HT-29 (cell line): ENCODE data around the gene UTS2B. TPM values are rescaled to one million over a fixed set of nuclear protein-coding genes. Genes with fewer than 3 reads are reported as not detected.
"Not testable (repeated sequence)": the region's sequence is repeated elsewhere in the genome, so short reads cannot be mapped to it uniquely, and the experiment has no call there.

Source experiments
- DNase-seq: peaks from one replicate; pipeline ENCODE4 v3.0.0-alpha.2; 2015; ENCODE audit warnings: low spot score
- total RNA-seq: library from RNA; depleted of rRNA; stranded (reverse); fragments of >200 nt; shearing (Covaris generic); gene quantifications from 2 replicates; pipeline ENCODE4 v1.2.3, GENCODE V29; 2014

Gene UTS2B
- total RNA-seq, 1 experiment from 2014 or later, result 0.64 TPM

DNA sequence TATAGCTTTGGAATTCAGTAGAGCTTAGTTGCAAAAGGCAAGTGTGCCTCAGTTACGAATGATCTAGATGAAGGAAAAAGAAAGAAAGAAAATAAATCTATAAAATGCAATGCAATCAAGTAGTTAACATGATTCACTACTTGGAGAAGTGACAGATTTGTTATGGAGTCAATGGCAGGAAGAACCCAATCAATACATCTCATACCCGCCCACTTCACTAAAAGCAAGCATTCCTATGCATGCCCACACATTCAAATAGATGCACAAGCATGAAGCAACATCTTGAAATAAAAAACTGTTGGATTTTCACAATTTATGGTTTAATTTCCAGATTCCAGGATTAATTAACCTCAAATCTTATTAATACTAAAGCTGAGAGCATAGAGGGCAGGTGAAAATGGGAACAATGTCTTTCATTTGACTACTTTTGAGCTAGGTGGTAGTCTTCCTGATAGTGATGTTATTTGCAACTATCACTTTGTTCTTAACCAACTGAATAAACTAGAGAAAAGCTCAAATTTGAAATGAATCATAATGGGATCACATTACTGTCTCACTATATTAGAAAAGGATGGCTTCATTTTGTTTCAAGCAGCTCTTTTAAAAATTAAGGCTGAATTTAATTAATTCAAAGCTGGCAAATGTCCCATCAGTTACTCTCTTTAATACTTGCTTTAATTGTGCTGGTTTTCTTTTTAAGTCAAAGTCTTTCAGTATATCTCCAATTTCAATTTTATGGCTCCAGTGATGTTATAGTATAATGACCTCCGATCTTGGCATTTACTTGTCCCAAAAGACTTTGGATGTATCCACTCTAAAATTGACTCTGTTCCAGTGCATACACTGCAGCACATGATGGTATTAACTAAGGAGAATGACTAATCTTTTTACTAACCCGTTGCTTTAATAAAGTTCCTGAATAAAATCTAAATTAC is 47.8 kb downstream of the UTS2B start:
- DNase-seq, result peak; percentile 13

DNA sequence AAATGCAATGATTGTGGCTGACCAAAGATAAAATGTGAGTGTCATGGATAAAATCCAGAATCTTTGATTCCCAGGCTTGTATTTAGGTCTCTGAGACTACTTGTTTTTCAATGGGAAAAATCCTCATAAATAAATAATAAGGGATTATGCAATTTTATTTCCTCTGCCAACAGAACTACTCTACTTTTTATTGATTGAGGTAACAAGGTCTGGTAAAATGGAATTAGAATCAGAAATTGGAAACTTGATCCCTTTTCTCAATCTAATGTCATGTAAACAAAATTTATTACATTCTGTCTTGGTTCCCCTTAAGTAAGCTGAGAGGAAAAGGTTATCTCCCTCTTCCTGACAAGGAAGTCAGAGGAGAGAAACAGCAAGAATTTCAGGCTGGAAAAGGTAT is 49.4 kb downstream of the UTS2B start:
- DNase-seq, result no peak

DNA sequence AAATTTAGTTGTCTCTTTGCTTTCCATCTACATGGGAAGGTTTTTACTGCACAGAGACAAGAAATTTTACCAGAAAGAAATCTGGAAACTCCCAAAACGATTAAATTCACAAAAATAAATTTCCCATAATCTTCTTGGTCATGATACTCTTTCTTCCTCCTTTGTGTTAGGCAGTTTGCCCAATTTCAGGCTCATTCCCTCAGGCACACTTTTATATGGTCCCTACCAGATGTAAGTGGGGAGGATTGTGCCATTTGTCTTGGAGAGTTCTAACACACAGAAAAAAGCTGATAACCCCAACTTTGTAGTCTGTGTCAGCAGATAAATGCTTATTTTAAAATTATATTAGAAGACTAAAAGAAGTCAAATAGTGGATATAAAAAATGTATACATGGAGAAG is 50.2 kb downstream of the UTS2B start:
- DNase-seq, result no peak

DNA sequence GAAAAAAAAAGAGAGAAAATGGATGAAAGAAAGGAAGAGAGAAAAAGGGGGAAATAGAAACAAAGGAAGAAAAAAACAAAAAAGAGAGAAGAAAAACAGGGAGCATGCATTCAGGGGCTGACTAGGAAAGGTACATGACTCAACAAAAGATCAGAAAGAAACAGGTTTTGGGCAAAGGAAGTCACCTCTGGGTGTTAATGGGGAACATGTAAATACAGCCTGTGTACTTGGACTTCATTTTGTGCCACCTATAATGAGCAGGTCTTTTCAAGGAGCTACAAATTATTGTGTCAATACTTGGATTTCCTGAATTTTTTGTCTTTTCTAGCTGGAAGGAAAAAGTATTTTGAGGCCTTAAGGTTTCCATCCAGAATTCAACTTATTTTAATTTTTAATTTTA is 54.6 kb downstream of the UTS2B start:
- DNase-seq, result no peak

DNA sequence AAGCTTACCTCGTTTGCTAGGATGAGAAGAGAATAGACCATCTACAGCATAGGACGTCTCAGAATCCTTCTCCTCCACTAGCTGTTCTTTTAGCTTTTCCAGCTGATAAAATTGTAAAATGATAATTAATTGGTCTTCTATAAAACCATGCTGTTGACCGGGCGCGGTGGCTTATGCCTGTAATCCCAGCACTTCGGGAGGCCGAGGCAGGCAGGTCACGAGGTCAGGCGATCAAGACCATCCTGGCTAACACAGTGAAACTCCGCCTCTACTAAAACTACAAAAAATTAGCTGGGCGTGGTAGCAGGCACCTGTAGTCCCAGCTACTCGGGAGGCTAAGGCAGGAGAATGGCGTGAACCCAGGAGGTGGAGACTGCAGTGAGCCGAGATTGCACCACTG is 55.1 kb downstream of the UTS2B start:
- DNase-seq, result not testable (repeated sequence)

DNA sequence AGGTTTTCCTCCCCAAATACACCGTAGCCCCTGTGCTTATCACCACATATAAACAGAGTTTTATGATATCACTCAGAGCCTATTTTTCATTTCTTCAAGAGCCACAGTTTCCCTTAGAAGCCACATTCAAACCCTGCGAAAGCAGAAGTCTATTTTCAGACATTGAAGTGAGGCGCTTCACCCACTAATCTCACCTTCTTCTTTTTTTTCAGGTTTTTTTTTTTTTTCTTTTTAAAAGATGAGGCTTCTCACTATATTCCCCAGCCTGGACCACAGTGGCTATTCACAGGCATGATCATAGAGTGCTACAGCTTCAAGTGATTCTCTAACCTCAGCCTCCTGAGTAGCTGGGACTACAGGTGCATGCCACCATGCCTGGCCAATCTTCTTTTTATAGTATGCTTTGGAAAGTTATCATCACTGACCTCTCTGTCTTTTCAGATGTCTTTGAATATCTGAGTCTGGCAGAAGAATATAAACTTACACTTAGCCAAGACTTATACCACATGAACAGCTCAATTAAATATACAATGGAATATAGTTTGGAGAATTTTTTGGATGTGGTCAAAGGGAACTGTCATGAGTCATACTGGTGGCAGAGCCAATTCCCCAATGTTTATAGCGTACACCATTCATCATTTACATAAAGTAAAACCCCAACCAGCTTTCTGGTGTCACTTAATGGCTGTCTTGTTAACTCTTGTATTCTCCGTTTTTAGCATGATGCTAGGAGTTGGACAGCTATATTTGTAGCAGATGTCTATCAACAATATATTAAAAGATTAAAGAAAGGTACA is 60.8 kb downstream of the UTS2B start:
- DNase-seq, result no peak

DNA sequence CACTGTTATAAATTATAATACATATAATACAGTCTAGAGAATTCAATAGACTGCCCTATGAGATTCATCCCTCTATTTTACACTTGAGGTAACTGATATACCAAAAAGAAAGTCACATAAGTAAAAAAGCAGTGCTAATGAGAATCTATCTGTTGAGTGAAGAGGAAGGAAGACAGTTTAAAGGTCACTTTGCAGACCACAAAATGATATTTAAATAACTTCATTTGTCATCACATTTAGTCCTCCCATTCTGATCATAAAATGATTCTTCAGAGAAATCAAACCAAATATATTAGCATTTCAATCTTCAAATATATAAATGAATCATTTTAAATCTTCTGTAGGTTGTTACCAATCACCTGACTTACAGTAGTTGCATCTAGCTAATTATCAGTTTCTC is 61.6 kb downstream of the UTS2B start:
- DNase-seq, result no peak

DNA sequence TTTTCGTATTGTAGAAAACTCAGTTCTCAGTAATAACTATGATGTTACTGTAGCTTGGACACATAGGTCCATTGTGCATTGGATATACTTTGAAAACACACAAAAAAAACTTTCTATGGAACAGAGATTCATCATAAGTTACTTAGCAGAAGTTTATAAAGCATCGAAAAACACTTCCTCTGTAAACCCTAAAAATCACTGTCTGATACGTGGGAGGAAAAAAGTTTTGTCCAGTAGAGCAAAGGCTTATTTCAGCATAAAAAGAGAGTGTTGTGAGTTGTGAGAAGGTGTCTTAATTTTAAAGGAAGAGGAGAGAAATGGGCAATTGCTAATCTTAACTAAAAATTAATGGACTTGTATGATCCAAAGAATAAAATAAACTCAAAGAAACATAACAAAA is 66.5 kb downstream of the UTS2B start:
- DNase-seq, result no peak

DNA sequence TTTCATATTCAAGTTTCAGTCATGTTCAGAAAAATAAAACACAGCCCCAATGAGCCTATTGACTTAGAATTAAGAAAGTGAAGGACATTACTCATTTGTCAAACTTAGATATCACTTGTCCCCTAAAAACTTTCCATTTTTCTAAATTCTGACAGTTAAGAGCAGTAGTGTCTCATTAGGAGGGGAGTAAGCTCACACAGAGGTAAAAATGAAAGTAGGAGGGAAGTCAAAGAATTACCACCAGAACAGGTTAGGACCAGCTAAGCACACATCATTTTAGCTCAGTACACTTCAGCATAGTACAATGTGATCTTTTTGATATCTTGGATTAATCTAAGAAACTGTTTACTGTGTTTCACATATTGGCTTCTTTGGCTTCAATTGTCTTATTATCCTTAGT is 67.0 kb downstream of the UTS2B start:
- no peak for DNase-seq

DNA sequence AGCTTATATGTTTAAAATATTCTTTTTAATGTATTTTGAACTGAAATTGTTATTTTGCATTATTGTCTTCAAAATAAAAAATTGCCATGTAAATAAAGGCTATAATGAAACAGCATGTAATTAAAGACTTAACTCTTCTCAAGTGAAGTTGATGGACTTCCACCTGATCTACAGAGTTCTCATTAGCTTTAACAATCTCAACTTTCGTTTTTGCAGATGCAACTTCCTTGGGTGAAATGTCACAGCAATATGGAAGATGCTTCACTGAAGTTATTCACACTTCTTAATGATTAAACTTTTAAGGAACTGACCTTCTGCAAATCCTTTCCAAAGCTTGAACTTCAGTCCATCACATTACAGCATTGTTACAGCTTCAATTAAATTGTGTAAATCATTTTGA is 67.7 kb downstream of the UTS2B start:
- no peak for DNase-seq

DNA sequence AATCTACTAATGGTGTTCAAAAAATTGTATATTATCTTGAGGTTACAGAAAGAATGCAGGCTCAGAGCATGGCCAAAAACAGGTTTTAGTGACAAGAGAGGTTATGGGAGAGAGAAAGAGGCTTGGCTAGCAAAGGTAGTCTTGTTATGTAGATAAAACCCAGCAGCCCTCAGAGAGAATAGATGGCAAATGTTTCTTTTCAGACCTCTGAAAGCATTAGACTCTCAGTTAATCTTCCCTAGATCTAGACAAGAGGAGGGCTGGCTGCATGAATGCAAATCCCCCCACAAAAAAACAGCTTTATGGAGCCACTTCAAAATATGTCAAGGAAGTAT is 69.1 kb downstream of the UTS2B start:
- DNase-seq, result no peak

DNA sequence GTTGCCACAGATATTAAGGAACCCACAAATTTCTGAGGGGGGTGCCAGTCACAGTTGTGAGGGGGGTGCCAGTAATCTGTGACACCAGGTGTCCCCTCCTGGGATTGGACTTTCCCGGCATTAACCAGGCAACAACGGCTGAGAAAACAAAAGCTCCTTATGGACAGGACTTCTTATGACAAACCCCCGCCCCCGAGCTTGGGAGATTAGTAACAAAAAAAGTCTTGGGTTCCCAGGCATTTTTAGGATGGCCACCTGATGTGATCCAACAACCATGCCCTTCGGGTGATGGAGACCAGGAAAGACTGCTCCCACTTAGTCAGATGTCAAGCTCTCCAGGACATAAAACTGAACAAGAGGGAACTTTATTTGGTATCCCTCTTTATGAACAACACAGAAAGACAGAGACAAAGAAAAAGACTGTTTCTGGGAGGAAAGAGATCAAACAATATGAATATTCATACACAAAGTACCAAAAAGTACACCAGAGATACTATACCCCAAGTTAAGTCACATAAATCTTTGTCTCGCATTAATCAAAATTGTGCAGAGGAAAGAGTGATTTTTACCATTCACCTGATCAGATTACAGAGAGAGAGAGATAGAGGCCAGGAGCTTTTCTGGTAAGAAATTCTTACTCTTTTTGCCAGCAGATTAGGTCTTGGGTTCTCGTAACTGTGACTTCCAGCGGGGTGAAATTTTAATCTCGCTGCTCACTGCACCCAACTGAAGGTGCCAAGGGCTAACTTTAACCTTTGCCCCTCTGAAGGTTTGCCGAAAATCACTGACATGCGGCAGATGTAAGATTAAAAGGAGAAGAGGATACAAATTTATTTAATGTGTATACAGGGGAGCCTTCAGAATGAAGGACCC is 69.7 kb downstream of the UTS2B start:
- DNase-seq, result no peak

DNA sequence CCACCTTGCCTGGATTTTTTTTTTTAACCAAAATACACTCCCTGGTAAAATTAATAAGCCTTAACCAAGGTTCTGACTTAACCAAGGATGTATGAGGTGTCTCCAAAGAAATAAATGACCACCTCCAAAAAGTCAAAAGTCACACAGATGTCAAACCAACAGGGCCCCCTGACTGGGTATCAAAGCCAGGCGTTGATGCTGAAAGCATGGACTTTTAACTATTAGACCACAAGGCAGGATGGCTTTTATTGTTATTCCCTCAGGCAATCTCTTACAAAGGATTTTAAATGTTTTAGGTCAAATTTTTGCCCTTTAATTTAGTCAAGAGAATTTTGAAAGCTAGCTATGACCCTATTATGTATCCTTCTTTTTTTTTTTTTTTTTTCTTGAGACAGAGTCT is 70.8 kb downstream of the UTS2B start:
- no peak for DNase-seq

DNA sequence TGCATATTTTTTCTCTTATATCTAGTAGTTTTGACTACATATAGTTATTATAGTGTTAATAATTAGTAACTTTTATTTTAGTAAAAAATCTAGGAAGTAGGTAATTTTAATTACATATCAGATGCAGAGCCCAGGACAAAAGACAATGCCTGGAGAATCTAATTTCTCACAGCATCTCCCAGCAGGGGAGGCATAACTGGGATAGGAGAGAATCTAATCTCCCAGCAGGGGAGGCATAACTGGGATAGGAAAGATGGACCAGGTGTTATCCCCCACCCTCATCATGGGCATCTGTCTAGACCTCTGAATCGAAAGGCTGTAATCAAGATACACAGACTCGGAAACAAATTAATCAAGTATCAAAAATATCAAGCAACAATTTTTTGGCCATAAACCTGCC is 73.0 kb downstream of the UTS2B start:
- no peak for DNase-seq

DNA sequence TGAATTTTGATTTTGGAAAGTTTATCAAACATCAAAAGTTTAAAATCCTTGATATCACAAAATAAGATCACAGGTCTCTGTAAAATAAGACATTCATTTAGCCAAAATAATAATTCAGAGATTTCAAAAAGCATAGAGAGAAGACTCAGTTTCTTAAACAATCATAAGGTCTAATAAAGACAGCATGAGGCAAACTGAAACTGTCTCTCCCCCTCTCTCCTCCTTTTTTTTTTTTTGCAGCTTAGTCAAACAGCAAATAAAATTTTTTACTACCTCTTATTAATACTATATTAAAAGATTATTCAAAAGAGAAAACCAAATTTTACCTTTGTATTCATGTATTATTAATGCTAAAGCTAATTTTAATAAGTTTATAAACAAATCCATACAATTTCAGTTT is 73.9 kb downstream of the UTS2B start:
- no peak for DNase-seq

DNA sequence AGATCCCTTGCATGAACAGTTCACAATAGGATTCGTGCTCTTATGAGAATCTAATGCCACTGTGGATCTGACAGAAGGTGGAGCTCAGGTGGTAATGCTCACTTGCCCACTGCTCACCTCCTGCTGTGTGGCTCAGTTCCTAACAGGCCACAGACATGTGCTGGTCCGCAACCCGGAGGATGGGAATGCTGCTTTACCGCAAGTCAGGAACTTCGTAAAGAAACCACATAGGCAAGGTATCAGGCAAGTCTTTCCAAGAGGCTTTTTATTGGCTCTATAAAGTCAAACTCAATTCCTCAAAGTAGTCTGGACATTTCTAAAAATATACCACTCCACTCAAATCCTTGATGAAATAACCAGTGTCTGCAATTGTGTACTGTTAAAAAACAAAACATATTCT is 75.2 kb downstream of the UTS2B start:
- DNase-seq, result no peak

DNA sequence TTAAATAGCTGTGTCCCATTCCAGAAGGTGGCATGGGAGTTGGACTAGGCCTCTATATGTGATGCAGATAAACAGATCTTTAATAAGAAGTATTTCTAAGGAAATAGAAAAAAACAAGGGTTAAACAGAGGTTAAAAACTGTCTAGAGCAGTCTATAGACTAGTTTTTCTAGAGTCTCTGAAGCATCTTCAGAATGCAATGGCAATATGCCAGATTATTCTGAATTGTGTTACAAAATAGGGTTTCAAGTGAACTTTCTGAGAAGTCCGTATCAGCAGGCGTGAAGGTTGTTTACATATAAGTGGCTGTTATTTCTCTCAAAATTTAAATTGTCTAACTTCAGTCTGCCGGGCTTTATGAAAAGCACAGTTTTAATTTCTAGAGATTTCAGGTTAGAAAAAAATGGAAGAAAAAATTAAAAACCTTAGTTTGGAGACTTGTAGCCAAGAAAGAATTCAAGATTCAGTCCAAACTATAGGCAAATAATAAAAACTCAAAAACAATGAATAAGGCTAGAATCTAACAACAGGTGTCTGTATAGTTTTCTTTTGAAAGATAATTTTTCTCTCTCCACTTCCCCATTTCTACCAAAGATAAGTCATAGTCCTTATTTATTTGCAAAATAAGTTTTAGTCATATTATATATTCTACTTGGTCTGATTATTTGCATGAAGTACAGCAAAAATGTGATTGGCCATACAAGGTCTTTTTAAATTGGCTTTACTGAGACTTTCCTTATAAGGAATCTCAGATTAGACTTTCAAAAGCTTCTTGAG is 76.0 kb downstream of the UTS2B start:
- no peak for DNase-seq

DNA sequence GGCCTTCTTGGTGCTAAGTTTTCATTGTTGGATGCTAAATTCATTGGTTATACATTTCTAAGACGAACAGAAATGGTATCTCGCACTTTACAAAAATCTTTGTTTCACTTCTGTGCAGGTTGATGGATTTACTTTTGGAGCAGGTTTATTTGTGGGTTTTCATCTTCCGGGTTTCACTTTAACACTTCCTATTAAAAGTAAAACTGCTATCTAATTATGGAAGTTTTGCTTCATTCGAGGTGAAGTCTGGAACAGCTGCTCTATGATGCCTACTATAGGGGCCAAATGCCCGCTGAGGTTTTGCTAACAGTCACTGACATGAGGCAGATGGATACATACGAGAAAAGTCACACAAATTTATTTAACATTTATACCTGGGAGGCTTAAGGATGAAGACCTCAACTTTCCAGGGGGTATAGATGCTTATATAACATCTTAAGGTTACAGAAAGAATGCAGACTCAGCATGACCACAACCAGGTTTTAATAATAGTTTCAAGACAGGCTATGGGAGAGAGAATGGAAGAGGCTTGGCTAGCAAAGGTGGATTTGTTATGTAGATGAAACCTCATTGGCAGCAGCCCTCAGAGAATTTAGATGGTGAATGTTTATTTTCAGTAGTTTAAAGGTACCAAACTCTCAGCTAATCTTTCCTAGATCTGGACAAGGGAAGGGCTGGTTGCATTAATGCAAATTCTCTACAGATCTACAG is 77.1 kb downstream of the UTS2B start:
- no peak for DNase-seq

DNA sequence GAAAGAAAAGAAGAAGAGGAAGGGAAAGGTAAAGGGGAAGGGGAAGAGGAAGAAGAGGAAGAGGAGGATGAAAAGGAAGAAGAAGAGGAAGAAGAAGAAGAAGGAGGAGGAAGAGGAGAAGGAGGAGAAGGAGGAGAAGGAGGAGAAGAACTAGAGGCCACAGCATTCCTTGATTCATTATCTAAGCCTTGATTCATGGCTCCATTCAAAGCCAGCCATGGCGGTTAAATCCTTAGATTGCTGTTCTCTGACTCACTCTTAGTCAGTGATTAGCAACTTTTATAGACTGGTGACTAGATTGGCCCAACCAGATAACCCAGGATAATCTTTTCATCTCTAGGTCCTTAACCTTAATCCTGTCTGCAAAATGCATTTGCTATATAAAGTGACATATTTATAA is 83.7 kb downstream of the UTS2B start:
- DNase-seq, result peak; percentile 77

DNA sequence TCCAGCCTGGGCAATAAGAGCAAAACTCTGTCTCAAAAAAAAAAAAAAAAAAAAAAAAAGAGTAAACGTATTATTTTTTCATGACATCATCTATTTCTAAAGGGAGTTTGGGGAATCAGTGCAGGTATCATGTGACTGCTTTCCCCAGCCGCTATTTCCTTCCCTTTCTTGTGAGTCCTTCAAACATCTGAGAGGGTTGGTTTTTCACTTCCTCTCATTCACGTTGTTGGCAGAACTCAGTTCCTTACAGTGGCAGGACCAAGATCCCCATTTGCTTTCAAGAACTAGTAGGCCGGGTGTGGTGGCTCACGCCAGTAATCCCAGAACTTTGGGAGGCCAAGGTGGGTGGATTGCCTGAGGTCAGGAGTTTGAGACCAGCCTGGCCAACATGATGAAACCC is 84.3 kb downstream of the UTS2B start:
- not testable (repeated sequence) for DNase-seq
